Peyer's patch (tissue), 4 donors: ENCODE results near the gene C1orf116.

ENCODE experiments used
- CTCF ChIP-seq, 6 experiments: fragments of 450-650 bp in 4 of 6; fragments of 200-600 bp in 2 of 6; sonication (generic) in 1 of 6; IDR thresholded peaks; one replicate each; pipeline ENCODE4 v1.5.1; 2017 to 2019; ENCODE audit warnings: antibody characterized with exemption in 6 of 6, mild to moderate bottlenecking in 3 of 6, moderate library complexity in 1 of 6
- POLR2A ChIP-seq, 2 donors: fragments of 450-650 bp; IDR thresholded peaks; one replicate each; pipeline ENCODE4 v1.5.1; 2017; ENCODE audit warnings: antibody characterized with exemption in 2 of 2, mild to moderate bottlenecking in 2 of 2, moderate library complexity in 2 of 2

DNA sequence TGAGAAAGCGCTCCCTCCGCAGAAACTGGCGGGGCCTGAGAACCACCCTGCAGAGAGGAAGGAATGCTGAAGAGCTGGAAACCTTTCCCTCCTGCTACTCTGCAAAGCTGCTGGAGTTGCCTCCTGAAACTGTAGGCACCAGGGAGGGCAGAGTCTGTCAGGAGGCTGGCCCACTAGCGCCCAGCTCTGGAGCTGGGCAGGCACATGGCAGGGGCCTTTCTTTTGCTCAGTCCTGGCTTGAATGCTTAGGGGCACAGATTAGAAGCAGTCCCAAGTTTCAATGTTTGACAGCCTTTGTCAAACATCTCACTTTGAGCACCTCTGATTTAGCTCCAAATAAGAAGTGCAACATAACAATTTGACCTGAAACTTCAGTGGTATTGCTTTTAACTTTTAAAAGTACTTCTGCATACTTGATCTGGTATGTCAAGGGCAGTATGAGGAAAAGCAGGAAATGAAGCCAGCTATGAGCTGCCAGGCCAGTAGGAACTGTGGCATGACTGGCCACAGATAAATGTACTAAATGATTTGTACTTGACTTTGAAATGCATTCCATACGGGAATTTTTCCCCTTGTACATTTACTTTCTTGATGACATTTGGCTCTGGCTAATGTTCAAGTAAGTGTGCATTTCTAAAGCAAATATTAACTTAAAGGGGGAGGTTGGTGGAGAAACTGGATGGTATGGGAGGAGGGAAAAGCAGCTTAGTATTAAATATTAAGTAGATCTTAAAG, 7.2 kb downstream of the C1orf116 start:
- TF ChIP-seq POLR2A (IDR thresholded peaks at IDR 0.05) (no peak), CTCF (IDR thresholded peaks at IDR 0.05) (no peak)
